H1 (cell line): ENCODE results near the gene LOXHD1.

Source experiments
- CREB1 ChIP-seq: IDR thresholded peaks from 2 replicates; pipeline ENCODE4 v1.6.1; 2012; ENCODE audit warnings: inconsistent platforms
- EP300 ChIP-seq, 2 experiments: IDR thresholded peaks; 1 replicate in 1 of 2; 2 replicates in 1 of 2; pipeline ENCODE4 v1.6.1; 2011 to 2012; ENCODE audit warnings: low read depth in 2 of 2, low read length in 2 of 2, mild to moderate bottlenecking in 2 of 2, borderline replicate concordance in 1 of 2, inconsistent platforms in 1 of 2, moderate library complexity in 1 of 2
- EZH2 ChIP-seq: fragments of 200-600 bp; sonication (generic); IDR thresholded peaks from 2 replicates; pipeline ENCODE4 v1.7.1; 2012; ENCODE audit warnings: low read depth, mild to moderate bottlenecking, moderate library complexity, low read length, inconsistent platforms; ENCODE audit not compliant: severe bottlenecking
- JUN ChIP-seq: IDR thresholded peaks from 2 replicates; pipeline ENCODE4 v1.6.1; 2011; ENCODE audit warnings: low read depth, mild to moderate bottlenecking, improper control_type of control experiment, low read length
- POLR2A ChIP-seq, 2 experiments: IDR thresholded peaks; 1 replicate in 1 of 2; 2 replicates in 1 of 2; pipeline ENCODE4 v1.6.1; 2011; ENCODE audit warnings: low read depth in 2 of 2, low read length in 2 of 2, mild to moderate bottlenecking in 2 of 2; ENCODE audit errors: control extremely low read depth in 1 of 2
- POLR2AphosphoS5 ChIP-seq: IDR thresholded peaks from 2 replicates; pipeline ENCODE4 v1.6.1; 2011; ENCODE audit warnings: low read depth, low read length
- TBP ChIP-seq: IDR thresholded peaks from 2 replicates; pipeline ENCODE4 v1.6.1; 2011; ENCODE audit warnings: low read depth, low read length, improper control_type of control experiment
- YY1 ChIP-seq: IDR thresholded peaks from 2 replicates; pipeline ENCODE4 v1.6.1; 2011; ENCODE audit warnings: low read depth, mild to moderate bottlenecking, low read length
- TF ChIP-seq, protein P1 (sequence below), 3 experiments: IDR thresholded peaks; 1 replicate in 2 of 3; 2 replicates in 1 of 3; pipeline versions ENCODE4 v1.5.1 to v1.6.1; 2011; ENCODE audit warnings: low read length in 3 of 3, mild to moderate bottlenecking in 3 of 3, inconsistent platforms in 2 of 3, low read depth in 1 of 3, moderate library complexity in 1 of 3; ENCODE audit not compliant: insufficient read depth in 1 of 3; ENCODE audit errors: control extremely low read depth in 1 of 3

- TF ChIP-seq POLR2A (IDR thresholded peaks at IDR 0.05; ENCODE audit: control extremely low read depth in 1 of 2, low read depth in 2 of 2, low read length in 2 of 2) (no peak), EZH2 (no peak), EP300 (IDR thresholded peaks at IDR 0.05; ENCODE audit: borderline replicate concordance in 1 of 2, low read depth in 2 of 2, low read length in 2 of 2) (no peak), POLR2AphosphoS5 (no peak), CREB1 (no peak), YY1 (no peak), TBP (no peak), JUN (no peak)
- TF ChIP-seq, protein P1, sequence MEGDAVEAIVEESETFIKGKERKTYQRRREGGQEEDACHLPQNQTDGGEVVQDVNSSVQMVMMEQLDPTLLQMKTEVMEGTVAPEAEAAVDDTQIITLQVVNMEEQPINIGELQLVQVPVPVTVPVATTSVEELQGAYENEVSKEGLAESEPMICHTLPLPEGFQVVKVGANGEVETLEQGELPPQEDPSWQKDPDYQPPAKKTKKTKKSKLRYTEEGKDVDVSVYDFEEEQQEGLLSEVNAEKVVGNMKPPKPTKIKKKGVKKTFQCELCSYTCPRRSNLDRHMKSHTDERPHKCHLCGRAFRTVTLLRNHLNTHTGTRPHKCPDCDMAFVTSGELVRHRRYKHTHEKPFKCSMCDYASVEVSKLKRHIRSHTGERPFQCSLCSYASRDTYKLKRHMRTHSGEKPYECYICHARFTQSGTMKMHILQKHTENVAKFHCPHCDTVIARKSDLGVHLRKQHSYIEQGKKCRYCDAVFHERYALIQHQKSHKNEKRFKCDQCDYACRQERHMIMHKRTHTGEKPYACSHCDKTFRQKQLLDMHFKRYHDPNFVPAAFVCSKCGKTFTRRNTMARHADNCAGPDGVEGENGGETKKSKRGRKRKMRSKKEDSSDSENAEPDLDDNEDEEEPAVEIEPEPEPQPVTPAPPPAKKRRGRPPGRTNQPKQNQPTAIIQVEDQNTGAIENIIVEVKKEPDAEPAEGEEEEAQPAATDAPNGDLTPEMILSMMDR (IDR thresholded peaks at IDR 0.05; ENCODE audit: control extremely low read depth in 1 of 3, insufficient read depth in 1 of 3, low read depth in 1 of 3, low read length in 3 of 3), result no peak
Measured at GRCh38 chr18:46622451-46622850, 34.6 kb downstream of the LOXHD1 start.
